ENCODE measurements around the gene CDC42EP4.
"Not testable (repeated sequence)": the region's sequence is repeated elsewhere in the genome, so short reads cannot be mapped to it uniquely, and the experiment has no call there.

CDC42EP4 gene

GRCh38 chr17:73319766-73320165, 8.0 kb upstream of the CDC42EP4 start:
- DNase-seq: no peak

GRCh38 chr17:73318836-73319235, 7.0 kb upstream of the CDC42EP4 start:
- no peak for DNase-seq

GRCh38 chr17:73318427-73318813, 6.6 kb upstream of the CDC42EP4 start:
- DNase-seq: no peak

GRCh38 chr17:73317513-73318426, 6.0 kb upstream of the CDC42EP4 start:
- peak; percentile 40 for DNase-seq

- peak; percentile 54 for DNase-seq
Observed at GRCh38 chr17:73316919-73317505, 5.2 kb upstream of the CDC42EP4 start.

- no peak for DNase-seq
Observed at GRCh38 chr17:73315471-73315870, 3.7 kb upstream of the CDC42EP4 start.

- DNase-seq: no peak
Observed at GRCh38 chr17:73313526-73314127, 1.8 kb upstream of the CDC42EP4 start.

GRCh38 chr17:73312887-73313286, 1.1 kb upstream of the CDC42EP4 start:
- not testable (repeated sequence) for DNase-seq

GRCh38 chr17:73311428-73311780, 397 bp downstream of the CDC42EP4 start:
- no peak for DNase-seq

- DNase-seq: peak; percentile 27
Observed at GRCh38 chr17:73309727-73310596, 1.8 kb downstream of the CDC42EP4 start.

GRCh38 chr17:73308959-73309358, 2.8 kb downstream of the CDC42EP4 start:
- DNase-seq: not testable (repeated sequence)

GRCh38 chr17:73308017-73308823, 3.6 kb downstream of the CDC42EP4 start:
- peak; percentile 53 for DNase-seq

GRCh38 chr17:73307130-73307529, 4.7 kb downstream of the CDC42EP4 start:
- no peak for DNase-seq

- DNase-seq: no peak
Observed at GRCh38 chr17:73305845-73306836, 5.7 kb downstream of the CDC42EP4 start.

GRCh38 chr17:73304971-73305812, 6.6 kb downstream of the CDC42EP4 start:
- peak; percentile 87 for DNase-seq

- DNase-seq: no peak
Observed at GRCh38 chr17:73304438-73304837, 7.4 kb downstream of the CDC42EP4 start.

GRCh38 chr17:73302189-73302588, 9.6 kb downstream of the CDC42EP4 start:
- DNase-seq: peak; percentile 92

GRCh38 chr17:73301369-73301768, 10.4 kb downstream of the CDC42EP4 start:
- DNase-seq: peak; percentile 53

GRCh38 chr17:73300392-73300791, 11.4 kb downstream of the CDC42EP4 start:
- no peak for DNase-seq

All from fibroblast of skin of scalp (primary cell).